GM13977 (cell line): Measurements from ENCODE around the gene PLET1.

Experiments used
- DNase-seq: peaks from one replicate; pipeline ENCODE4 v3.0.0; 2012; ENCODE audit warnings: low spot score
- CTCF ChIP-seq: IDR thresholded peaks from 2 replicates; pipeline ENCODE4 v1.5.1; 2012; ENCODE audit warnings: mild to moderate bottlenecking, control low read depth; ENCODE audit not compliant: insufficient read depth; ENCODE audit errors: extremely low read depth, missing control alignments
- in situ Hi-C: fragments of 300-500 bp; cut with MboI; formaldehyde crosslinking; loops from one replicate; pipeline ENCODE4 v1.12.0; 2022; ENCODE audit warnings: low sequenced_read_pairs, low pct_unique_long_range_greater_than_20kb, mixed read lengths, inconsistent platforms; ENCODE audit not compliant: unreplicated experiment

PLET1 gene

GRCh38 chr11:112277941-112278340 lies 17.3 kb upstream of the PLET1 start:
- no peak for DNase-seq
- in situ Hi-C loops = loop anchor here (10.0 to 25.0 kb wide), 2 partner anchors 53 to 1009 kb away; partner anchors contain the start of gene PTS
- TF ChIP-seq CTCF = no peak

GRCh38 chr11:112277029-112277428 lies 16.4 kb upstream of the PLET1 start:
- no peak for TF ChIP-seq CTCF
- in situ Hi-C loops = loop anchor here (10.0 to 25.0 kb wide), 2 partner anchors 52 to 1010 kb away; partner anchors contain the start of gene PTS
- no peak for DNase-seq

GRCh38 chr11:112274007-112274783 lies 13.5 kb upstream of the PLET1 start:
- no peak for DNase-seq
- no peak for TF ChIP-seq CTCF
- in situ Hi-C loops = loop anchor here (10.0 kb wide), 1 partner anchor 49 kb away; the partner anchor contains the start of gene PTS

- in situ Hi-C loops = loop anchor here (10.0 kb wide), 1 partner anchor 48 kb away; the partner anchor contains the start of gene PTS
Observed at GRCh38 chr11:112273066-112273465, 12.4 kb upstream of the PLET1 start.

GRCh38 chr11:112271242-112271641 lies 10.6 kb upstream of the PLET1 start:
- no peak for DNase-seq
- no peak for TF ChIP-seq CTCF
- in situ Hi-C loops = loop anchor here (10.0 kb wide), 1 partner anchor 46 kb away; the partner anchor contains the start of gene PTS

More at GRCh38 chr11:112273066-112273465, 12.4 kb upstream of the PLET1 start:
- DNase-seq = no peak
- TF ChIP-seq CTCF = no peak

GRCh38 chr11:112270551-112271180 lies 10.0 kb upstream of the PLET1 start:
- no peak for DNase-seq
- in situ Hi-C loops = loop anchor here (10.0 kb wide), 1 partner anchor 46 kb away; the partner anchor contains the start of gene PTS
- no peak for TF ChIP-seq CTCF
